Activated CD8-positive, alpha-beta memory T cell treated with anti-CD3 and anti-CD28 coated beads, Interleukin-2, amount 50 U/mL, for 24 hours (primary cell): ENCODE results near the gene PAWR.
"Not testable (repeated sequence)": the region's sequence is repeated elsewhere in the genome, so short reads cannot be mapped to it uniquely, and the experiment has no call there.

Experiments used
- DNase-seq: peaks from one replicate; pipeline ENCODE4 v3.0.0-alpha.2; 2020; ENCODE audit errors: extremely low read depth

Gene PAWR

DNA sequence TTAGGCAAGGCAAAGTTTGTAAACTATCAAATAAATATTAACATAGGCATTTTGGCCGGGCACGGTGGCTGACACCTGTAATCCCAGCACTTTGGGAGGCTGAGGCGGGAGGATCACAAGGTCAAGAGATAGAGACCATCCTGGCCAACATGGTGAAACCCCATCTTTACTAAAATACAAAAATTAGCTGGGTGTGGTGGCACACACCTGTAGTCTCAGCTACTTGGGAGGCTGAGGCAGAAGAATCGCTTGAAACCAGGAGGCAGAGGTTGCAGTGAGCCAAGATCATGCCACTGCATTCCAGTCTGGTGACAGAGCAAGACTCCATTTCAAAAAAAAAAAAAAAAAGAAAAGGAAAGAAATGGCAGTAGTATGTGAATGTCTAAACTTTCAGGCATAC lies 43.9 kb downstream of the PAWR start:
- not testable (repeated sequence) for DNase-seq

DNA sequence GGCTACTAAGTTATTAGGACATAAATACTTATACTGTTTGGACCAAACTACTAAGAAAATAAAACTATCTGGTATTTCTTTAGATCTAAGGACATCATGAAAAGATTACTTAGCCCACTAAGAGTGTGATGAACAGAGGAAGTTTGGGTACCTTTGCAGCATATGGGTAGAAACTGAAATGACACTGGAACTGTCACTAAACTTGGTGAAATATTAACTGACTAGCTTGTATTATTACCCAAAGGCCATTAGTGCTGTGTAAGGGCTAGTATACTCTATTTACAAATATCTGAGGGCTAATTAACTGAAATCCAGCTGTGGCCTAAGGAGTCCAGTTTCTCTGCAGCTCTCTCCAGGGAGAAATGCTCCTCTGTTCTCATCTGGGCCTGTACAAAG lies 45.5 kb downstream of the PAWR start:
- DNase-seq, result no peak

DNA sequence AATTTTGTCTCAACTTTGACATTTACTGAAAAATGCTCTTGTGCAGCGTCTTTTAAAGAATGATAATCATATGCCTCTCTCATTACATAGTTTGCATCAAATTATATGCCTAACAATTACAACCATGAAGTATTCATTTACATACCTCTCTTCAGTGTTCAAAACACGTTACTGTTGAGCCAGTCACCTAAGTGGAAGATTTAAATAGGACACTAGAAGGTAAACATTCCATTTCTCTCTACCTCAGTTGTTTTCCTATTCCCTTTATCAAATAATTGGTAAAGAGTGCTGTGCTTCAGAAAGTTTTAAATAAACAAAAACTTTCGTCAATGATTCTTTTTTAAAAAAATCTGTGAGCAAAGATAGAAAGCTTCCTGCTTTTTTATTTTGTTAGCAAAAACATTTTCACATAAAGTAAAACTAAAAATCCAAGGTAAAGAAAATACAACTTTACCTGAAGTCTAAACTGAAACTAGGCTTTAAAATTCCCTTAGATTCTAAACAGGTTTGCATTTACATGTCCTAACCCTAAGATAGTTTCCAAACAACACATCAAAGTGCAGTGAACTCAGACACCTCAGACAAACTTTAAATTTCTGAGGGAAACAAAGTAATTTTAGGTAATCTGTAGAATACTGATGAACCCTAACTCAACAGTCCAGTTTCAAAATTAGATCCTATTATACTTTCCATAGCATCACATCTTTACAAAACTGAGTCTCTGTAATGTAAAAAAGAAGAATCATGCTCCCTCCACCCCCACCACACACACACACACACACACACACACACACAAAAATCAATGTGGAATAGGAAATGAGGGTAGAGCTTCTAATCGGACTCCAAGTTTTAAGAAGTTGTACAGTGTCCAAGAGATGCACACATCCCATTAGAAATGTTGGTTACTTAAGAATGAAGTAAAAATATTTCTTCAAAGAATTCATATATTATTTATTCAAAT lies 46.2 kb downstream of the PAWR start:
- DNase-seq, result no peak

DNA sequence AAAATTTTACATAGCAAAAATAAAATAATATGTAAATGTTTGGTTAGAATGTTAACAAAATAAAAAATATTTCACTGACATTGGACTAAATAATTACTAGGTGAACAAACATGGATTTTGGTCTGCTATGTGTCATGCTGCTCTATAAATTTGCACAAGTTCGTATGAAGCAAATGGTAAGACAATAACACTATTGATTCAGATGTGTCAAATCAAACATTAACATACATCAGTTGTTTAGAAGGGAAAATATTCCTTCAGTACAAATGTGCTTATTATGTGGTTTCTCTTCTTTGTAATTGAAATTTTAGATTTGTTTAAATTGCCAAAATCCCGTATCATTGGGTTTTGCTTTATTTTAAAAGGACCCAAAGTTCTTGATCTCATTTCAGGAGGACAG lies 46.9 kb downstream of the PAWR start:
- DNase-seq, result no peak

DNA sequence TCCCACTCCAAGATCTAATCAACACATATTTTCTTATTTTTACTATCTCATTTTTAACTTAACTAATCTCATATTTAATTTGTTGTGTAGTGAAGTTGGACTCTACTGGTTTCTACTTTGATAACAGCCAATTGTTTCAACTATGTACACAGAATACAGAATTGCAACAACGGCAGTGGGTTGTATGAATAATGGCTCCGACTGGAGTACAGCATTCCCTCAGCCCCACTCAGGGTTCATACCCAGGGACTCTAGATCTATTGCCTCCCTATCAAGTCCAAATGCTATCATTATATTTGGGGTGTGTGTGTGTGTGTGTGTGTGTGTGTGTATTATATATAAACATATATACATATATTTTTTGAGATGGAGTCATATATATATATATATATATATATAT lies 52.3 kb downstream of the PAWR start:
- DNase-seq, result no peak

DNA sequence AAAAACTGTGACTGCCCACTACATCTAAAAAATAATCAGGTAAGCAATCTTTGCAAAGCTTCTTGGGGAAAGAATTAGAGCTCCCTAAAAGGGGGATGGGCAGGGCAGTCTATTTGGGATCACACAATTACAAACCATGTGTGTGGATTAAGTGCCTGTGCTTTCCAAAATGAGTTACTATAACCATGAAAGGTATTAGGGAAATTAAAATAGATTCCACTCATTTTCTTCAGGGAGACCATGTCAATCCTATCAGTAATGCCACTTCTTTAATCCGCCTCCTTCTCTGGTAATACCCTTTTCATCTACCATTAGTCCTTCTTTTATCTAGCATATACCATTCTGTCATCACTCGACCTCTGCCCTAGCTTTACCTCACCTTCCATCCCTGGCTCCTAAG lies 53.7 kb downstream of the PAWR start:
- no peak for DNase-seq

DNA sequence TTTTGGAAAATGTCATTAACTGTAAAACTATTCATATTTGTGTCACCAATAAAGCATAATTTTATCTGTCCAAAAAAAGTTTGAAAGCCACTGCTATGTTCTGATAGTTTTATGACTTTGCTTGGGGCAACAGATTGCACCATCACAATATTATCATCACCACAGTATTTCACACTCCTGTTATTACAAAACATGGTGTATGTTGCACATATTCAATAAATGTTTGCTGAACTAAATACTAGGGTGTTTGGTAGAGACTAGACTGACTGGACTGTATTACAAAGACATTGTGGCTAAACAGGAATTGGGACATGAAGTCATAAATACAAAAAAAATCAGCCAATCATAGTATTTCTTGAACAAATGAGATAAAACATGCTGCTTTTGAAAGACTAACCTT lies 55.1 kb downstream of the PAWR start:
- no peak for DNase-seq

DNA sequence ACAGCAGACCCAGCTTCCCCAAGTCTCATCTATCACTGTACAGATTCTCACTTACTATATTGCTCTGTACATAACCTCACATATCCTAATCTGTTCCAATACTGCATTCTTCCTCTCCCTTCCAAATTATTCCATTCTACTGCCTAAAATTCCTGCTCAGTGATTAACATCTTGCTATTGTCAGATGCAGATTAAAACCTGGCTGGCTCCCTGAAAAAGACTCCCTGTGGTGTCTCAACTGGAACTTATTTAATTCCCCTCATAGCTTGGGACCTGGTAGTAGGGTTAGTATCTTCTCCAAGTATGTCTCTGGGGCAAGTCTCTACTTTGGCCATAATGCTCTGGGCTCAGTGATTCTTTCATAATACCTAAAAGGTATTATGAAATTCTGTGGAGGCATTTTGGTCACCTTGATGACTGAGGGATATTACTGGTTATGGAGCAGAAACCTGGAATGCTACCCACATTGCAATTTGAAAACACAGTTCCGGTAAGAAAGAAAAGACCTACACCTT lies 55.8 kb downstream of the PAWR start:
- no peak for DNase-seq

DNA sequence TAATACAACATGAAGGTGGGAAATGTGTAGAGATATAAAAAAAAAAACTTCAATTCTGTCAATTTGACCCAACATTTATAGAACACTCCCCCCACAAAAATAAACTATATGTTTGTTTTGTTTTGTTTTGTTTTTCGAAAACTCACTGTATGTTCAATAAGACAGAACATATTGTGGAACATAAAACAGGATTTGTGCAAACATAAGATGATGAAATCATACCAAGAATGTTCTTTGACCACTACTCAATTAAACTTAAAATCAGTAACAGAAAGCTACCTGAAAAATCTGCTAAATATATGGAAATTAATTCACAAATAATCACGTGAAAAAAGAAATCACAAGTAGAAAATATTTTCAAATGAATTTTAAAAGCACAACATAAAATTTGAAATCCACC lies 61.2 kb downstream of the PAWR start:
- DNase-seq, result no peak

DNA sequence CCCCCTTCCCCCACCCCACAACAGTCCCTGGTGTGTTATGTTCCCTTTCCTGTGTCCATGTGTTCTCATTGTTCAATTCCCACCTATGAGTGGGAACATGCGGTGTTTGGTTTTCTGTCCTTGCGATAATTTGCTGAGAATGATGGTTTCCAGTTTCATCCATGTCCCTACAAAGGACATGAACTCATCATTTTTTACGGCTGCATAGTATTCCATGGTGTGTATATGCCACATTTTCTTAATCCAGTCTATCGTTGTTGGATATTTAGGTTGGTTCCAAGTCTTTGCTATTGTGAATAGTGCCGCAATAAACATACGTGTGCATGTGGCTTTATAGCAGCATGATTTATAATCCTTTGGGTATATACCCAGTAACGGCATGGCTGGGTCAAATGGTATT lies 64.0 kb downstream of the PAWR start:
- DNase-seq, result not testable (repeated sequence)

DNA sequence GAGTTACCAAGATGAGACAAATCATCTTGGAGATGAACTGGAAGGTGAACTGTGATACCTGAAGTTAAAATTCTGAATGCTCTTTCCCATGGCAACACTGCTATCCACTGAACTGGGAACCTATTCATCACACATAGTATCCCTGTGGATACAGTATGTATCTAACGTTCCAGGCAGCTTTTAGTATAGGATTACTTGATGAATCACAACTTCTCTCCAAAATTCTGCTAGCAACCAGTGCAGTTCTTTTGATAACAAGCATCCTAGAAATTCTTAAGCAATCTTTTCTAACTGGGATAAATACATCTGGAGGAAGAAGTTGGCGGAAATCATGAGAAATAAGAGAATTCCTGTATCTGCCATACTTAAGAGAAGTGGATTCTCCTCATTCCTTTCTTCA lies 66.4 kb downstream of the PAWR start:
- no peak for DNase-seq

DNA sequence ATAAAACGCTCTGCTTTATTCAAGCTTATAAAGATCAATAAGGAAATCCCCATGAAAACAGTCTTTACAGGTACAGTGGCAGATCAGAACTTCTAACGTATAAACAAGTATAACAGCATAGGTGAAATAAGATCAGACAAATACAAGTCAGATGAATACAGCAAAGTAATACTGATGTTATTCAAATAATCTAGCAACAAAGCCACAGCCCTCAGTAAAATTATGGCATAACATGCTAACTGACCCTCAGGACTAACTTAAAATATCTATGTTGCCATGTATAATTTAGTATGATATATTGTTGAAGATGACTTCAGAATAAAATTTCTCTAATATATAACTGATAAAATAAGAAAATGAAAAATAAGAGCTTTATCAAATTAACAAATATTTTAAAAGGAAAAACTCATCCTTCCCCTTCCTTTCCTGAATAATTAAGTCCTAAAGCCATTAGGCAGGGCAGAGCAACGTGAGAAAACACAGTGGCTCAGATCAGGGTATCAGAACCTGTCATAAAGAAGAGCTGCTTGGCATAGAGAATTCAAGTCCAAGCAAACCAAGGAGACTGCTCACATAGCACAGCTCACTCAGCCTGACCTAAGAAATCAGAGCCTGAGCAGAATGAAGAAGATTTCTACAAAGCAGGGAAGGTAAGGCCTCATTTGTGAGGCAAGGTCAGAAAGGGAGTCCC lies 70.7 kb downstream of the PAWR start:
- no peak for DNase-seq

DNA sequence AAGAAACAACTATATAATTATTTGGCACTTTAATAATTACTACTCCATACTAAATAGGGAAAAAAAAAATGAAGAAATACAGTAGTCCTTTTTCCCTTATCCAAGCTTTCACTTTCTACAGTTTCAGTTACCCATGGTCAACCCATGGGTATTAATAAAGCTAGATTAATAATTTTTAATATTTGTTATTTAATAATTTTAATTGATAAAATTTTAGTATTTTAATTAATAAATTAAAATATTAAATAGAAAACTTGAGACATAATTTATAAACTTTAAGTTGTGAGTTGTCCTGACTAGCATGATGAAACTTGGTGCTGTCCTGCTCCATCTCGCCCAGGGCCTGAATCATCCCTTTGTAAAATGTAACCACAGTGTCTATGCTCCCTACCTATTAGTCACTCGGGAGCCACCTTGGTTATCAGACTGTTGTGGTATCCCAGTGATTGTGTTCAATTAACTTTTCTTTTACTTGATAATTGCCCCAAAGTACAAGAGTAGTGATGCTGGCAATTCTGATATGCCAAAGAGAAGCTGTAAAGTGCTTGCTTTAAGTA lies 71.8 kb downstream of the PAWR start:
- DNase-seq, result no peak

DNA sequence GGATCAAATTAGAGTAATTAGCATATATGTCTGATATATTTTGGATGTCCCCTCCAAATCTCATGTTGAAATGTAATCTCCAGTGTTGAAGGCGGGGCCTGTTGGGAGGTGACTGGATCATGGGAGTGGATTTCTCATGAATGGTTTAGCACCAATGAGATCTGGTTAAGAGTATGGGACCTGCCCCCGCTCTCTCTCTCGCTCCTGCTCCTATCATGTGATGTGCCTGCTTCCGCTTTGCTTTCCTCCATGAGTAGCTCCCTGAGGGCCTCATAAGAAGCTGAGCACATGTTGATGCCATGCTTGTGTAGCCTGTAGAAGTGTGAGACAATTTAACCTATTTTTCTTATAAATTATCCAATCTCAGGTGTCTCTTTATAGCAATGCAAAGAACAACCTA lies 73.1 kb downstream of the PAWR start:
- DNase-seq, result no peak

DNA sequence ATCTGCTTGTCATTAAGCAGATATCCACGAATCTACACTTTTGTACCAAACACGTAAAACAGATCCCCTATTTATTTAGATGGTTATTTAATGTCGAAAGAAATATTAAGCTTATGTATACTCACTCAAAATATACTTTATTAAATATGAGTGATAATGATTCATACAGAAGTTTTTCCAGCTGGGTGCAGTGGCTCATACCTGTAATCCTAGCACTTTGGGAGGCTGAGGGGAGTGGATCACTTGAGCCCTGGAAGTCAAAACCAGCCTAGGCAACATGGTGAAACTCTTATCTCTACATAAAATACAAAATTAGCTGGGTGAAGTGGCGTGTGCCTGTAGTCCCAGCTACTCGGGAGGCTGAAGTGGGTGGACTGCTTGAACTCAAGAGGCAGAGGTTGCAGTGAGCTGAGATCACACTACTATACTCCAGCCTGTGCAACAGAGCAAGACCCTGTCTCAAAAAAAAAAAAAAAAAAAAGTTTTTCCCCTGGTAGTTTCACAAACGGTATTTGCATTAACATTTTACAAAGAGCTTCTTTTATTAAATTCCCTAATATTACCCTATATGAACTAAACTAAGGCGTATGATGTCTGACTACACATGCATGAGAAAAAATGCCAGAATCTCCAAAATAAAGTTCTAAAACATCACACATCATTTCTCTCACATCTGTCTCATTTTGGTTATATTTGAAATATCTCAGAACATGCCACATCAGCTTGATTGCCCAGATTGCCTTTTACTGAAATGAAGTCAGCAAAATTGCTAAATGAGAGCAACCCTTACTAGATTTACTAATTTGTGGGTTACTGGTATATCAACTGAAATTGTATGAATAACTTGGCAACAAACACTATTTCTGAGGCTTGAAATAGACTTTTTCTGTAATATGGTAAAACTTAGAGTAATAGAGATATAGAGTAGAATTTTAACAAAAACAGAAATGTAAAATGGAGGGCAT lies 74.9 kb downstream of the PAWR start:
- no peak for DNase-seq

DNA sequence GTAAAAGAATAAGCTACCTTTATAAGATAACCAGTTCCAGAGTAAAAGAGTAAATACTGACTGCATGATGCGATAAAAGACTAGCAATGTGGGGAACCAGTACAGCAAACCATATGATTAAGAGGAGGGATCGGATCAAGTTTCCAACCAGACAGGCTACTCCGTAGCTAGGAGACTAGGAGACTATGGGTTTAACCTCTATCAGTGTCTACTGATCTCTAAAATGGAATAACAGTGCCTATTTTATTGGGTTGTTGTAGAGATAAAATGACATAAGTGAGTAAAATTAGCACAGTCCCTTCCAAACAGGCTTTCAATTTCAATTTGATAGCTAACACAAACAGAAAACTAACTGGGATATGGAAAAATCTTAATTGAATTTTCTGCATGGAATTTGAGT lies 76.0 kb downstream of the PAWR start:
- no peak for DNase-seq

DNA sequence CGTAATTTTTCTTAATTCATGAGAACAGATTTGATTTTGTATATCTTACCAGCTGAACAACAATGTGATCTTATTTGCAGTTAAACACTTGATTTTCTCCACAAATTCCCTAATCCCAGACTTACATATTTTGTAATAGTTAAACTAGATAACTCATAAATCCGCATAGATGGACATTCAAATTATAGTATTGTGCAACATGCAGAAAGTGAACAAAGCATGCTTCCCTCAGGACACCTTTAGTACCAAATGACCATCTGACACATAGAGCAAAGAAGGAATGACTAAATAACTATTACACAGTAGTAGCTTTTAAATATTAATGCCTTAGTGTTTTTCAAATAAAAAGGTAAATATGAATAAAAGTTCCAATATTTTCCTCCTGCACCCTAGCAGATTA lies 88.9 kb downstream of the PAWR start:
- no peak for DNase-seq

DNA sequence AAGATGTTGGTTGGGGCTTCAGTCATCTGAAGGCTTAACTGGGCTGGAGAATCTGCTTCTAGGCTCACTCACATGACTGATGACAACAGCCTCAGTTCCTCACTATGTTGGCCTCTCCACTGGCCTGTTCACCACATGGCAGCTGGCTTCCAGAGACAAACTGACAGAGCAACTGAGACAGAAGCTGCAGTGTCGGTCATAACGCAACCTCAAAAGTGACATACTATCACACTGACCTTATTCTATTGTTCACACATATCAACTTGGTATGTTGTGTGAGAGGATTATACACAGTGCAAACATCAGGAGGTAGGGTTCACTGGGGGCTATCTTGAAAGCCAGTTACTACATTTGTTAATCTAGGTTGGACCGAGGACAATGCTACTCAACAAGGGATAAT lies 92.9 kb downstream of the PAWR start:
- DNase-seq, result no peak

DNA sequence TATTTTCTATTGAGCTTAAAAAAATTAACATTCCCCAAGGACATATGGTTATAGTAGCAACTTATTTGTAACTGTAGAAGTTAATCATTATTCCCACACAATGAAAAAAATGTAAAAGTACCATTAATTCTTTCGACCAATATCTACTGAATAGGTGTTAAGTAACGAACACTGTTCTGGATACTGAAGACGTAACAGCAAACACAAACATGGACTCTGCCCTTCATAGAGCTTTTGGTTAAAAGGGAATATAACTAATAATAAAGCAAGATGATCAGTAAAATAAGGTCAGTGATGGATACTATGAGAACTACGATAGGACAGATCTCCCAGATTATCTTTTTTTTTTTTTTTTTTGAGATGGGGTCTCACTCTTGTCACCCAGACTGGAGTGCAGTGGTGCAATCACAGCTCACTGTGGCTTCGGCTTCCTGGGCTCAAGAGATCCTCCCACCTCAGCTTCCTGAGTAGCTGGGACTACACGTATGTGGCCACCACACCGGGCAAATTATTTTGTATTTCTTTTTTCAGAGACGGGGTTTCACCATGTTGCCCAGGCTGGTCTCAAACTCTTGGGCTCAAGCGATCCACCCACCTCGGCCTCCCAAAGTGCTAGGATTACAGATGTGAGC lies 93.9 kb downstream of the PAWR start:
- no peak for DNase-seq

DNA sequence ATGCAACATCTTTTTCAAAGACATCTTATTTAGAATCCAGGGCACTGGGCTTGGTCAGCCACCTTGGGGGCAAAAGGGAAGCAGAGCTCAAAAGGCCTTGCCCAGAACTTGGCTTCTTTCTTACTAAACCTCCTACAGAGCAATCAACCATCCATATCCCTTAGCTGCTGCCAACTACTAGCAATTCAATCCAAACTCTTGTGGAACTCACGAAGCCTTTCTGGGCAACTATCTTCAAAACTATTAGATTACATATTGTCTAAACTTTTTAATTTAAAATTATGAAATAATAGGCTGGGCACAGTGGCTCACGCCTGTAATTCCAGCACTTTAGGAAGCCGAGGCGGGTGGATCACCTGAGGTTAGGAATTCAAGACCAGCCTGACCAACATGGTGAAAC lies 95.5 kb downstream of the PAWR start:
- DNase-seq, result no peak

DNA sequence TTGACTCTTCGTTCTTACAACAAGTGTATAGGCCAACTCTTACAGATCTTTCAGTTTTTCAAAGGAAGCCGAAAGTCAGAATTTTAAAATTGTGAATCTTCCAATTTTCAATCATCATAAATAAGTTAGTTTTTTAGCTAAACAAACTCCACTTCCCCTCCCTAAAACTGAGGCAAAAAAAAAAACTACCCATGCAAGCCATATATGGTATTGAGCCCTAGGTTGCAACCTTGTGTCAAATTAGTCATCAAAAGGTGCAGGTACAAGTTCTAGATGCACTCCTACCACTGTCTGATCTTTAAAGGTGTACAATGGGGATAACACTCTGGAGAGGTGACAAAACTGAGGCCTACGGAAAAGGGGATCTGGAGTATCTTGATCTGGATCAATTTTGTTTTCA lies 97.9 kb downstream of the PAWR start:
- no peak for DNase-seq
